HCT116 (cell line): Measurements from ENCODE around the gene ITGAV. TPM values are rescaled to one million over a fixed set of nuclear protein-coding genes. Genes with fewer than 3 reads are reported as not detected.

ENCODE experiments used
- ATAC-seq: fragments of 200-7000 bp; cut with Tn5 transposase; 2 replicates; pipeline ENCODE4 v1.9.1; 2020; ENCODE audit warnings: mild to moderate bottlenecking, moderate library complexity
- BruUV-seq: library from RNA; stranded (reverse); fragments of 400-500 nt; replicated peaks from 2 replicates; lab custom pipeline; 2021; lab: Mats Ljungman, UMichigan
- CTCF ChIA-PET: fragments of 300-600 bp; sonication (Branson Sonifier 250); formaldehyde crosslinking; loops from one replicate; lab custom pipeline; 2021; ENCODE audit warnings: antibody characterized with exemption; lab: Charles Lee
- POLR2A ChIA-PET: fragments of 300-600, 350-600 bp; sonication (Branson Sonifier 250); formaldehyde crosslinking; loops from one replicate; lab custom pipeline; 2021; ENCODE audit warnings: antibody characterized with exemption; lab: Charles Lee
- RAD21 ChIA-PET, 2 experiments: fragments of 300-600 bp; sonication (Branson Sonifier 250); formaldehyde crosslinking; loops; one replicate each; lab custom pipeline; 2023; ENCODE audit warnings: low total read pairs in 2 of 2; ENCODE audit not compliant: uncharacterized antibody in 2 of 2, unreplicated experiment in 2 of 2, low non-redundant PET in 1 of 2; lab: Charles Lee
- DNase-seq: peaks from one replicate; pipeline ENCODE4 v3.0.0-alpha.2; 2010; ENCODE audit warnings: low read depth, low spot score
- H2AFZ ChIP-seq: fragments of 200-600 bp; shearing (Covaris generic), sonication (generic); 2 replicates; pipeline ENCODE4 v1.6.1; 2017; ENCODE audit warnings: low read depth, mixed run types, mixed read lengths, antibody characterized with exemption, low read length; ENCODE audit not compliant: poor library complexity, severe bottlenecking
- H3K27ac ChIP-seq: 2 replicates; pipeline ENCODE4 v1.5.1; 2012; ENCODE audit warnings: low read depth, low read length
- H3K27me3 ChIP-seq: fragments of 200-600 bp; sonication (generic); 2 replicates; pipeline ENCODE4 v1.6.1; 2016; ENCODE audit warnings: mixed run types, low read length, mixed read lengths; ENCODE audit not compliant: insufficient read depth
- H3K36me3 ChIP-seq, 2 experiments: fragments of 200-500 bp in 1 of 2; fragments of 200-600 bp in 1 of 2; sonication (Bioruptor generic) in 1 of 2; sonication (generic) in 1 of 2; 2 replicates each; pipeline versions ENCODE4 v1.5.1 to v1.6.1; 2014 to 2016; ENCODE audit warnings: low read length in 2 of 2, inconsistent platforms in 1 of 2, mixed read lengths in 1 of 2, mixed run types in 1 of 2; ENCODE audit not compliant: insufficient read depth in 2 of 2, control insufficient read depth in 1 of 2
- H3K4me1 ChIP-seq, 2 experiments: fragments of 200-600 bp in 1 of 2; sonication (generic) in 1 of 2; 2 replicates each; pipeline versions ENCODE4 v1.5.1 to v1.6.1; 2012 to 2017; ENCODE audit warnings: low read length in 2 of 2, inconsistent platforms in 1 of 2, mild to moderate bottlenecking in 1 of 2, mixed read lengths in 1 of 2, mixed run types in 1 of 2, moderate library complexity in 1 of 2; ENCODE audit not compliant: insufficient read depth in 2 of 2, control insufficient read depth in 1 of 2
- H3K4me2 ChIP-seq: fragments of 200-600 bp; sonication (generic); 2 replicates; pipeline ENCODE4 v1.6.1; 2017; ENCODE audit warnings: mixed run types, low read length, mixed read lengths
- H3K4me3 ChIP-seq, 2 experiments: fragments of 200-600 bp in 1 of 2; sonication (generic) in 1 of 2; replicated peaks in 1 of 2; 2 replicates each; pipeline ENCODE4 v1.5.1; 2011 to 2016; ENCODE audit warnings: low read length in 2 of 2, control low read depth in 1 of 2, low read depth in 1 of 2, mild to moderate bottlenecking in 1 of 2, mixed read lengths in 1 of 2, mixed run types in 1 of 2
- H3K79me2 ChIP-seq: fragments of 200-600 bp; sonication (generic); 2 replicates; pipeline ENCODE4 v1.6.1; 2017; ENCODE audit warnings: mild to moderate bottlenecking, mixed run types, low read length, moderate library complexity, mixed read lengths; ENCODE audit not compliant: insufficient read depth
- H3K9ac ChIP-seq: fragments of 200-600 bp; sonication (generic); 2 replicates; pipeline ENCODE4 v1.6.1; 2016; ENCODE audit warnings: low read length, mixed read lengths
- H3K9me2 ChIP-seq: fragments of 200-600 bp; sonication (generic), shearing (Covaris generic); 2 replicates; pipeline ENCODE4 v1.6.1; 2017; ENCODE audit warnings: mixed run types, mild to moderate bottlenecking, moderate library complexity; ENCODE audit not compliant: insufficient read depth
- H3K9me3 ChIP-seq, 2 experiments: fragments of 200-500 bp in 1 of 2; fragments of 200-600 bp in 1 of 2; sonication (Bioruptor generic) in 1 of 2; sonication (generic) in 1 of 2; 2 replicates each; pipeline ENCODE4 v1.6.1; 2014 to 2017; ENCODE audit warnings: low read length in 2 of 2, mixed read lengths in 2 of 2, inconsistent platforms in 1 of 2, low read depth in 1 of 2, mild to moderate bottlenecking in 1 of 2, mixed run types in 1 of 2, moderate library complexity in 1 of 2; ENCODE audit not compliant: control insufficient read depth in 1 of 2, insufficient read depth in 1 of 2
- H4K20me1 ChIP-seq: fragments of 200-600 bp; sonication (generic), shearing (Covaris generic); 2 replicates; pipeline ENCODE4 v1.6.1; 2017; ENCODE audit warnings: mixed run types, mild to moderate bottlenecking, moderate library complexity; ENCODE audit not compliant: insufficient read depth
- CBX3 ChIP-seq: IDR thresholded peaks from 2 replicates; pipeline ENCODE4 v1.6.1; 2012; ENCODE audit warnings: low read depth
- EGR1 ChIP-seq: IDR thresholded peaks from 2 replicates; pipeline ENCODE4 v1.6.1; 2012; ENCODE audit warnings: low read depth
- EZH2 ChIP-seq: fragments of 200-600 bp; sonication (generic); IDR thresholded peaks from 2 replicates; pipeline ENCODE4 v1.6.1; 2017; ENCODE audit warnings: antibody characterized with exemption, mixed run types
- EZH2phosphoT487 ChIP-seq: fragments of 200-600 bp; IDR thresholded peaks from 2 replicates; pipeline ENCODE4 v1.6.1; 2018; ENCODE audit warnings: antibody characterized with exemption, borderline replicate concordance
- FOSL1 ChIP-seq: IDR thresholded peaks from 2 replicates; pipeline ENCODE4 v1.6.1; 2012; ENCODE audit warnings: low read depth
- JUND ChIP-seq: IDR thresholded peaks from 2 replicates; pipeline ENCODE4 v1.6.1; 2012
- POLR2A ChIP-seq: IDR thresholded peaks from 2 replicates; pipeline ENCODE4 v1.7.0; 2011; ENCODE audit warnings: borderline replicate concordance; ENCODE audit not compliant: insufficient read depth, insufficient read length; ENCODE audit errors: extremely low read depth
- POLR2AphosphoS5 ChIP-seq: IDR thresholded peaks from 2 replicates; pipeline ENCODE4 v1.6.1; 2011; ENCODE audit warnings: mild to moderate bottlenecking, low read depth, low read length, moderate library complexity
- RAD21 ChIP-seq: IDR thresholded peaks from 2 replicates; pipeline ENCODE4 v1.6.1; 2012; ENCODE audit warnings: low read depth, mild to moderate bottlenecking
- SP1 ChIP-seq: IDR thresholded peaks from 2 replicates; pipeline ENCODE4 v1.6.1; 2012; ENCODE audit warnings: low read depth
- SRF ChIP-seq: IDR thresholded peaks from 2 replicates; pipeline ENCODE4 v1.6.1; 2012; ENCODE audit warnings: low read depth
- TCF7L2 ChIP-seq: IDR thresholded peaks from 2 replicates; pipeline ENCODE4 v1.7.0; 2011; ENCODE audit warnings: borderline replicate concordance, inconsistent platforms; ENCODE audit not compliant: insufficient read depth, insufficient read length; ENCODE audit errors: extremely low read depth
- YY1 ChIP-seq: IDR thresholded peaks from 2 replicates; pipeline ENCODE4 v1.6.1; 2011; ENCODE audit warnings: low read length, low read depth, moderate library complexity, mild to moderate bottlenecking; ENCODE audit not compliant: insufficient replicate concordance; ENCODE audit errors: extremely low read depth
- ZFX ChIP-seq: fragments of 450-650 bp; IDR thresholded peaks from 2 replicates; pipeline ENCODE4 v1.6.1; 2017
- ZNF274 ChIP-seq: fragments of 200-500 bp; sonication (Bioruptor generic); IDR thresholded peaks from 2 replicates; pipeline ENCODE4 v1.6.1; 2014; ENCODE audit warnings: mild to moderate bottlenecking, low read depth, low read length, inconsistent platforms
- intact Hi-C: fragments of 100-400 bp; cut with micrococcal nuclease; formaldehyde crosslinking; loops from 2 replicates; pipeline ENCODE4 v1.10.0; 2022
- total RNA-seq: library from RNA; stranded (reverse); gene quantifications from one replicate; pipeline ENCODE4 v1.2.1, GENCODE V29; 2021; ENCODE audit not compliant: unreplicated experiment
- TF ChIP-seq, protein P1 (sequence below), 3 experiments: fragments of 200-600 bp in 1 of 3; sonication (generic) in 1 of 3; IDR thresholded peaks in 2 of 3; conservative IDR thresholded peaks in 1 of 3; 2 replicates each; pipeline ENCODE4 v1.5.1; 2012 to 2017; ENCODE audit warnings: low read depth in 2 of 3, low read length in 2 of 3, antibody characterized with exemption in 1 of 3, borderline replicate concordance in 1 of 3, control low read depth in 1 of 3, mild to moderate bottlenecking in 1 of 3, mixed read lengths in 1 of 3, mixed run types in 1 of 3, moderate library complexity in 1 of 3; ENCODE audit not compliant: insufficient read depth in 1 of 3
- TF ChIP-seq, protein P2 (sequence below): IDR thresholded peaks from 2 replicates; pipeline ENCODE4 v1.6.1; 2012
- TF ChIP-seq, protein P3 (sequence below): IDR thresholded peaks from 2 replicates; pipeline ENCODE4 v1.6.1; 2012; ENCODE audit warnings: low read depth
- TF ChIP-seq, protein P4 (sequence below): IDR thresholded peaks from 2 replicates; pipeline ENCODE4 v1.6.1; 2012
- TF ChIP-seq, protein P5 (sequence below): IDR thresholded peaks from 2 replicates; pipeline ENCODE4 v1.6.1; 2011; ENCODE audit warnings: mild to moderate bottlenecking, low read length, moderate library complexity; ENCODE audit not compliant: insufficient replicate concordance; ENCODE audit errors: extremely low read depth

ITGAV gene
- total RNA-seq, 1 experiment from 2014 or later: 36.3 TPM

DNA sequence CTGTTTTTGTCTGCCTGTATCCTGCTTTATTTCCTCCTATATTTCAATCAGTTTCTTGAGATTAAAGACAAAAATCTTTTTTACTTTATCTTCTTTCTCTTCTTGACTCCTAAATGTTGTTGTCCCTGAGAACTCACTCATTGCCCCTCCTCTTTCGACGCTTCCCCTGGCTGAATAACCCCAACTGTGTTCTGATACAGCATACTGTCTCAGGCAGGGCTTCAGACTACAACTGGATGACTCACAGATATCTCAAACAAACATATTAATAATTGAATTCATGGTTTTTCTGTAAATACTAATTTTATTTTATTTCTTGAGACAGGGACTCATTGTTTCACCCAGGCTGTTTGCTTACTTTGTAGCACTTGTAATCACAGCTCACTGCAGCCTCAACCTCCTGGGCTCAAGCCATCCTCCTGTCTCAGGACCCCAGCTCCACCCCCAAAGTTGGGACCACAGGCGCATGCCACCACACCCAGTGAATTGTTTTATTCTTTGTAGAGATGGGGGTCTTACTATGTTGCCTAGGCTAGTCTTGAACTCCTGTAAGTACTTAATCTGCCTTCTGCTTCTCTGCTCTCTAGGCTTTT lies 9.4 kb downstream of the ITGAV start:
- DNase-seq: no peak
- ChIA-PET CTCF (no interaction called here), RAD21 (no interaction called here), POLR2A (no interaction called here)
- Histone ChIP-seq H3K9me3 (no peaks in the 10 kb centered on the region), H3K4me2 (no peak overlapping the region), H3K4me3 (no peak overlapping the region), H3K79me2 (0 out of 2 replicates have a peak, but pooled peaks cover 14% of the 10 kb centered on the region), H3K9me2 (no peaks in the 10 kb centered on the region), H3K27me3 (no peaks in the 10 kb centered on the region), H3K9ac (no peak overlapping the region), H3K4me1 (peaks cover 0 to 10% of the 10 kb centered on the region in 2 experiments; a peak in 2 of 4 replicates)
- ATAC-seq: no peak
- intact Hi-C loops: no loop called here
- no TSS peak for BruUV-seq
- TF ChIP-seq FOSL1: no peak
- TF ChIP-seq EZH2: no peak
- no peak for TF ChIP-seq POLR2AphosphoS5
- TF ChIP-seq CBX3: no peak
- no peak for TF ChIP-seq SRF
- TF ChIP-seq, protein P1, sequence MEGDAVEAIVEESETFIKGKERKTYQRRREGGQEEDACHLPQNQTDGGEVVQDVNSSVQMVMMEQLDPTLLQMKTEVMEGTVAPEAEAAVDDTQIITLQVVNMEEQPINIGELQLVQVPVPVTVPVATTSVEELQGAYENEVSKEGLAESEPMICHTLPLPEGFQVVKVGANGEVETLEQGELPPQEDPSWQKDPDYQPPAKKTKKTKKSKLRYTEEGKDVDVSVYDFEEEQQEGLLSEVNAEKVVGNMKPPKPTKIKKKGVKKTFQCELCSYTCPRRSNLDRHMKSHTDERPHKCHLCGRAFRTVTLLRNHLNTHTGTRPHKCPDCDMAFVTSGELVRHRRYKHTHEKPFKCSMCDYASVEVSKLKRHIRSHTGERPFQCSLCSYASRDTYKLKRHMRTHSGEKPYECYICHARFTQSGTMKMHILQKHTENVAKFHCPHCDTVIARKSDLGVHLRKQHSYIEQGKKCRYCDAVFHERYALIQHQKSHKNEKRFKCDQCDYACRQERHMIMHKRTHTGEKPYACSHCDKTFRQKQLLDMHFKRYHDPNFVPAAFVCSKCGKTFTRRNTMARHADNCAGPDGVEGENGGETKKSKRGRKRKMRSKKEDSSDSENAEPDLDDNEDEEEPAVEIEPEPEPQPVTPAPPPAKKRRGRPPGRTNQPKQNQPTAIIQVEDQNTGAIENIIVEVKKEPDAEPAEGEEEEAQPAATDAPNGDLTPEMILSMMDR (IDR thresholded peaks at IDR 0.05 in 2 of 3, conservative IDR thresholded peaks at IDR 0.05 in 1 of 3; ENCODE audit: borderline replicate concordance in 1 of 3, insufficient read depth in 1 of 3, low read depth in 2 of 3, low read length in 2 of 3): no peak
- TF ChIP-seq, protein P2, sequence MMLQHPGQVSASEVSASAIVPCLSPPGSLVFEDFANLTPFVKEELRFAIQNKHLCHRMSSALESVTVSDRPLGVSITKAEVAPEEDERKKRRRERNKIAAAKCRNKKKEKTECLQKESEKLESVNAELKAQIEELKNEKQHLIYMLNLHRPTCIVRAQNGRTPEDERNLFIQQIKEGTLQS: no peak
- TF ChIP-seq JUND: no peak
- TF ChIP-seq, protein P3, sequence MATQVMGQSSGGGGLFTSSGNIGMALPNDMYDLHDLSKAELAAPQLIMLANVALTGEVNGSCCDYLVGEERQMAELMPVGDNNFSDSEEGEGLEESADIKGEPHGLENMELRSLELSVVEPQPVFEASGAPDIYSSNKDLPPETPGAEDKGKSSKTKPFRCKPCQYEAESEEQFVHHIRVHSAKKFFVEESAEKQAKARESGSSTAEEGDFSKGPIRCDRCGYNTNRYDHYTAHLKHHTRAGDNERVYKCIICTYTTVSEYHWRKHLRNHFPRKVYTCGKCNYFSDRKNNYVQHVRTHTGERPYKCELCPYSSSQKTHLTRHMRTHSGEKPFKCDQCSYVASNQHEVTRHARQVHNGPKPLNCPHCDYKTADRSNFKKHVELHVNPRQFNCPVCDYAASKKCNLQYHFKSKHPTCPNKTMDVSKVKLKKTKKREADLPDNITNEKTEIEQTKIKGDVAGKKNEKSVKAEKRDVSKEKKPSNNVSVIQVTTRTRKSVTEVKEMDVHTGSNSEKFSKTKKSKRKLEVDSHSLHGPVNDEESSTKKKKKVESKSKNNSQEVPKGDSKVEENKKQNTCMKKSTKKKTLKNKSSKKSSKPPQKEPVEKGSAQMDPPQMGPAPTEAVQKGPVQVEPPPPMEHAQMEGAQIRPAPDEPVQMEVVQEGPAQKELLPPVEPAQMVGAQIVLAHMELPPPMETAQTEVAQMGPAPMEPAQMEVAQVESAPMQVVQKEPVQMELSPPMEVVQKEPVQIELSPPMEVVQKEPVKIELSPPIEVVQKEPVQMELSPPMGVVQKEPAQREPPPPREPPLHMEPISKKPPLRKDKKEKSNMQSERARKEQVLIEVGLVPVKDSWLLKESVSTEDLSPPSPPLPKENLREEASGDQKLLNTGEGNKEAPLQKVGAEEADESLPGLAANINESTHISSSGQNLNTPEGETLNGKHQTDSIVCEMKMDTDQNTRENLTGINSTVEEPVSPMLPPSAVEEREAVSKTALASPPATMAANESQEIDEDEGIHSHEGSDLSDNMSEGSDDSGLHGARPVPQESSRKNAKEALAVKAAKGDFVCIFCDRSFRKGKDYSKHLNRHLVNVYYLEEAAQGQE: no peak
- TF ChIP-seq, protein P4, sequence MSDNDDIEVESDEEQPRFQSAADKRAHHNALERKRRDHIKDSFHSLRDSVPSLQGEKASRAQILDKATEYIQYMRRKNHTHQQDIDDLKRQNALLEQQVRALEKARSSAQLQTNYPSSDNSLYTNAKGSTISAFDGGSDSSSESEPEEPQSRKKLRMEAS: no peak
- no peak for TF ChIP-seq ZFX
- no peak for TF ChIP-seq POLR2A
- TF ChIP-seq ZNF274: no peak
- no peak for TF ChIP-seq TCF7L2
- TF ChIP-seq SP1: no peak
- TF ChIP-seq YY1: no peak
- TF ChIP-seq EGR1: no peak
- TF ChIP-seq RAD21: no peak
- TF ChIP-seq, protein P5, sequence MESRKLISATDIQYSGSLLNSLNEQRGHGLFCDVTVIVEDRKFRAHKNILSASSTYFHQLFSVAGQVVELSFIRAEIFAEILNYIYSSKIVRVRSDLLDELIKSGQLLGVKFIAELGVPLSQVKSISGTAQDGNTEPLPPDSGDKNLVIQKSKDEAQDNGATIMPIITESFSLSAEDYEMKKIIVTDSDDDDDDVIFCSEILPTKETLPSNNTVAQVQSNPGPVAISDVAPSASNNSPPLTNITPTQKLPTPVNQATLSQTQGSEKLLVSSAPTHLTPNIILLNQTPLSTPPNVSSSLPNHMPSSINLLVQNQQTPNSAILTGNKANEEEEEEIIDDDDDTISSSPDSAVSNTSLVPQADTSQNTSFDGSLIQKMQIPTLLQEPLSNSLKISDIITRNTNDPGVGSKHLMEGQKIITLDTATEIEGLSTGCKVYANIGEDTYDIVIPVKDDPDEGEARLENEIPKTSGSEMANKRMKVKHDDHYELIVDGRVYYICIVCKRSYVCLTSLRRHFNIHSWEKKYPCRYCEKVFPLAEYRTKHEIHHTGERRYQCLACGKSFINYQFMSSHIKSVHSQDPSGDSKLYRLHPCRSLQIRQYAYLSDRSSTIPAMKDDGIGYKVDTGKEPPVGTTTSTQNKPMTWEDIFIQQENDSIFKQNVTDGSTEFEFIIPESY: no peak
- TF ChIP-seq EZH2phosphoT487: no peak
- TF ChIP-seq, all 23 proteins: peak for 0
- H4K20me1 ChIP-seq: no peaks in the 10 kb centered on the region
- H2AFZ ChIP-seq: no peak overlapping the region
- H3K27ac ChIP-seq: no peak overlapping the region
- H3K36me3 ChIP-seq: no peaks in the 10 kb centered on the region
